22Rv1 (cell line): ENCODE measurements around the gene NTMT2.

ENCODE experiments used
- CTCF ChIP-seq: fragments of 450-650 bp; IDR thresholded peaks from 2 replicates; pipeline ENCODE4 v1.5.1; 2017; ENCODE audit warnings: mild to moderate bottlenecking
- ZFX ChIP-seq: fragments of 450-650 bp; IDR thresholded peaks from 2 replicates; pipeline ENCODE4 v1.6.1; 2017; ENCODE audit warnings: antibody characterized with exemption, borderline replicate concordance

- TF ChIP-seq CTCF = no peak
- no peak for TF ChIP-seq ZFX
Observed at GRCh38 chr1:170150016-170150415, 4.3 kb downstream of the NTMT2 start.
